B cell (primary cell): Measurements from ENCODE around the gene BTN2A1. TPM values are rescaled to one million over a fixed set of nuclear protein-coding genes. Genes with fewer than 3 reads are reported as not detected.
A peak's percentile ranks its signal among the peaks of the same experiment; 100 is the strongest.

Experiments
- ATAC-seq: fragments of 200-7000 bp; cut with Tn5 transposase; one replicate; pipeline ENCODE4 v1.10.0; 2021; ENCODE audit warnings: low read depth, mild to moderate bottlenecking, moderate number of reproducible peaks, moderate library complexity
- CTCF ChIA-PET: fragments of 350-600 bp; sonication (Branson Sonifier 250); formaldehyde crosslinking; loops from one replicate; lab custom pipeline; 2021; ENCODE audit warnings: antibody characterized with exemption, inconsistent platforms; lab: Charles Lee
- POLR2A ChIA-PET: fragments of 350-600 bp; sonication (Branson Sonifier 250); formaldehyde crosslinking; loops from one replicate; lab custom pipeline; 2021; ENCODE audit warnings: antibody characterized with exemption; lab: Charles Lee
- DNase-seq: peaks from one replicate; pipeline ENCODE4 v3.0.0; 2013
- H2AFZ ChIP-seq: 2 replicates; pipeline ENCODE4 v1.6.1; 2012; ENCODE audit warnings: mild to moderate bottlenecking, low read depth, low read length; ENCODE audit not compliant: insufficient read depth, poor library complexity, severe bottlenecking
- H3K27ac ChIP-seq, 2 donors: 1 replicate in 1 of 2; 2 replicates in 1 of 2; pipeline ENCODE4 v1.5.1; 2012 to 2013; ENCODE audit warnings: low read length in 2 of 2, mild to moderate bottlenecking in 2 of 2, moderate library complexity in 1 of 2
- H3K27me3 ChIP-seq, 4 experiments: fragments of 200-600 bp in 1 of 4; sonication (generic) in 1 of 4; replicated peaks in 1 of 4; 1 replicate in 2 of 4; 2 replicates in 2 of 4; pipeline versions ENCODE4 v1.6.1 to v1.7.0; 2013 to 2016; ENCODE audit warnings: low read length in 3 of 4, mild to moderate bottlenecking in 2 of 4, mixed read lengths in 1 of 4, moderate library complexity in 1 of 4; ENCODE audit not compliant: insufficient read depth in 4 of 4, control insufficient read depth in 3 of 4; ENCODE audit errors: control extremely low read depth in 1 of 4
- H3K36me3 ChIP-seq, 2 experiments: replicated peaks in 1 of 2; 1 replicate in 1 of 2; 2 replicates in 1 of 2; pipeline versions ENCODE4 v1.6.1 to v1.7.1; 2013; ENCODE audit warnings: low read length in 1 of 2; ENCODE audit not compliant: insufficient read depth in 2 of 2, control insufficient read depth in 1 of 2; ENCODE audit errors: control extremely low read depth in 1 of 2, extremely low read depth in 1 of 2
- H3K4me1 ChIP-seq, 2 donors: fragments of 200-600 bp in 1 of 2; sonication (generic) in 1 of 2; 1 replicate in 1 of 2; 2 replicates in 1 of 2; pipeline versions ENCODE4 v1.5.1 to v1.6.1; 2013 to 2017; ENCODE audit warnings: low read length in 2 of 2; ENCODE audit not compliant: control insufficient read depth in 2 of 2, insufficient read depth in 2 of 2
- H3K4me2 ChIP-seq: replicated peaks from 2 replicates; pipeline ENCODE3; 2012; ENCODE audit warnings: mild to moderate bottlenecking, low read depth, low read length; ENCODE audit not compliant: poor library complexity, severe bottlenecking
- H3K4me3 ChIP-seq, 5 experiments: fragments of 200-600 bp in 1 of 5; sonication (generic) in 1 of 5; 1 replicate in 3 of 5; 2 replicates in 2 of 5; pipeline versions ENCODE4 v1.5.1 to v1.7.0; 2011 to 2016; ENCODE audit warnings: low read length in 4 of 5, mild to moderate bottlenecking in 4 of 5, low read depth in 2 of 5, control low read depth in 1 of 5, moderate library complexity in 1 of 5; ENCODE audit not compliant: insufficient read depth in 1 of 5; ENCODE audit errors: control extremely low read depth in 1 of 5, extremely low read depth in 1 of 5
- H3K79me2 ChIP-seq: fragments of 200-600 bp; sonication (generic); one replicate; pipeline ENCODE4 v1.6.0; 2016; ENCODE audit warnings: low read length; ENCODE audit not compliant: control insufficient read depth, insufficient read depth
- H3K9ac ChIP-seq: fragments of 200-600 bp; sonication (generic); 2 replicates; pipeline ENCODE4 v1.6.1; 2017; ENCODE audit warnings: mild to moderate bottlenecking, low read length, moderate library complexity
- H3K9me3 ChIP-seq, 3 donors: one replicate each; pipeline versions ENCODE4 v1.6.1 to v1.7.1; 2013; ENCODE audit warnings: low read length in 2 of 3; ENCODE audit not compliant: control insufficient read depth in 2 of 3, insufficient read depth in 1 of 3; ENCODE audit errors: control extremely low read depth in 1 of 3
- H4K20me1 ChIP-seq: 2 replicates; pipeline ENCODE4 v1.6.0; 2012; ENCODE audit warnings: mild to moderate bottlenecking, low read length; ENCODE audit not compliant: insufficient read depth, control insufficient read depth, poor library complexity, severe bottlenecking
- H3K27ac Mint-ChIP-seq: one replicate; pipeline ENCODE4 v1.8.0; 2021; ENCODE audit warnings: mixed read lengths
- H3K27me3 Mint-ChIP-seq: one replicate; pipeline ENCODE4 v1.8.0; 2021; ENCODE audit warnings: mixed read lengths
- H3K4me1 Mint-ChIP-seq: one replicate; pipeline ENCODE4 v1.8.0; 2021; ENCODE audit warnings: mixed read lengths
- H3K4me3 Mint-ChIP-seq: one replicate; pipeline ENCODE4 v1.8.0; 2021; ENCODE audit warnings: mixed read lengths
- H3K9me3 Mint-ChIP-seq: one replicate; pipeline ENCODE4 v1.8.0; 2022; ENCODE audit warnings: mixed read lengths; ENCODE audit not compliant: insufficient read depth
- CTCF ChIP-seq: fragments of 200-600 bp; IDR thresholded peaks from one replicate; pipeline ENCODE4 v1.8.0; 2022; ENCODE audit warnings: antibody characterized with exemption, mild to moderate bottlenecking
- EZH2 ChIP-seq: IDR thresholded peaks from 2 replicates; pipeline ENCODE4 v1.6.1; 2012; ENCODE audit warnings: borderline replicate concordance, low read depth, mild to moderate bottlenecking, moderate library complexity, low read length; ENCODE audit not compliant: insufficient read depth, poor library complexity, severe bottlenecking
- WGBS: methylation state at CpG from one replicate; pipeline ENCODE4 v1.1.5; 2013; ENCODE audit warnings: missing lambda C conversion rate; ENCODE audit not compliant: insufficient coverage; 5-methylcytosine and 5-hydroxymethylcytosine counted together
- intact Hi-C: fragments of 100-400 bp; cut with micrococcal nuclease; formaldehyde crosslinking; loops from one replicate; pipeline ENCODE4 v1.10.0; 2022
- polyA plus RNA-seq: library from polyadenylated mRNA; depleted of rRNA; stranded (reverse); fragments of >200 nt; gene quantifications from 2 replicates; pipeline ENCODE4 v1.2.3, GENCODE V29; 2012
- total RNA-seq, 2 donors: library from RNA; stranded (reverse); fragments of 120-200 nt in 1 of 2; gene quantifications; 1 replicate in 1 of 2; 2 replicates in 1 of 2; pipeline versions ENCODE4 v1.2.3 to v1.2.4, GENCODE V29; 2013 to 2022

BTN2A1 gene
- total and polyA plus RNA-seq, 2 donors (not counting 1 experiment from before 2014, with no cell fraction given) = 55.1 to 69.6 TPM

GRCh38 chr6:26422329-26422728 is 35.4 kb upstream of the BTN2A1 start:
- H3K4me3 ChIP-seq = no peak overlapping the region
- no peaks in the 10 kb centered on the region for H3K36me3 ChIP-seq
- H3K9me3 ChIP-seq = peaks cover 4 to 13% (median 8%) of the 10 kb centered on the region in 3 donors
- H3K27me3 Mint-ChIP-seq = no peaks in the 10 kb centered on the region
- H2AFZ ChIP-seq = no peak overlapping the region
- H3K4me1 Mint-ChIP-seq = peaks cover 5% of the 10 kb centered on the region
- H3K79me2 ChIP-seq = no peaks in the 10 kb centered on the region
- TF ChIP-seq CTCF (no peak), EZH2 (no peak)
- no peaks in the 10 kb centered on the region for H3K27me3 ChIP-seq
- peak overlapping the region; percentile 56 for H3K4me3 Mint-ChIP-seq
- intact Hi-C loops = loop anchor here (5.0 kb wide), 1 partner anchor 35 kb away; the partner anchor contains the start of gene BTN2A1
- peak overlapping the region; percentile 72 for H3K4me2 ChIP-seq
- 90% methylated on average over 2 of the region's 3 CpGs for WGBS
- H3K9ac ChIP-seq = no peak overlapping the region
- DNase-seq (no peak), ATAC-seq (no peak)
- no peak overlapping the region for H3K27ac ChIP-seq
- ChIA-PET CTCF (no interaction called here), POLR2A (no interaction called here)
- H3K4me1 ChIP-seq = peaks cover 6 to 14% of the 10 kb centered on the region in 2 donors
- peaks cover 7% of the 10 kb centered on the region for H3K9me3 Mint-ChIP-seq
- no peaks in the 10 kb centered on the region for H4K20me1 ChIP-seq
- no peak overlapping the region for H3K27ac Mint-ChIP-seq

- H3K27ac Mint-ChIP-seq = no peak overlapping the region
- H3K9me3 Mint-ChIP-seq = no peaks in the 10 kb centered on the region
- H3K4me3 ChIP-seq = no peak overlapping the region
- ChIA-PET CTCF (interaction anchor here (1.2 kb wide), 1 partner anchor 12 kb away, joined by 6 read pairs; no protein-coding TSS in a partner anchor), POLR2A (no interaction called here)
- H3K27me3 ChIP-seq = no peaks in the 10 kb centered on the region
- H3K79me2 ChIP-seq = no peaks in the 10 kb centered on the region
- no peaks in the 10 kb centered on the region for H3K9me3 ChIP-seq
- no peak overlapping the region for H2AFZ ChIP-seq
- H3K4me2 ChIP-seq = no peak overlapping the region
- no peak overlapping the region for H3K27ac ChIP-seq
- DNase-seq (no peak), ATAC-seq (no peak)
- no peak overlapping the region for H3K9ac ChIP-seq
- no peaks in the 10 kb centered on the region for H3K36me3 ChIP-seq
- WGBS = 98% methylated on average over 3 of the region's 5 CpGs
- H4K20me1 ChIP-seq = no peaks in the 10 kb centered on the region
- peaks cover 5% of the 10 kb centered on the region for H3K4me1 Mint-ChIP-seq
- no peak overlapping the region for H3K4me3 Mint-ChIP-seq
- H3K4me1 ChIP-seq = peaks cover 0 to 3% of the 10 kb centered on the region in 2 donors
- intact Hi-C loops = no loop called here
- TF ChIP-seq EZH2 = no peak
- no peak for TF ChIP-seq CTCF
- no peaks in the 10 kb centered on the region for H3K27me3 Mint-ChIP-seq
These were observed 30.9 kb upstream of the BTN2A1 start for GRCh38 chr6:26426691-26427450.
